Vagina (tissue), 2 donors: ENCODE measurements around the gene SATB1. TPM values are rescaled to one million over a fixed set of nuclear protein-coding genes. Genes with fewer than 3 reads are reported as not detected.

Experiments used
- DNase-seq, 2 donors: peaks; one replicate each; pipeline ENCODE4 v3.0.0-alpha.2; 2017; ENCODE audit errors: extremely low spot score in 2 of 2
- H3K27ac ChIP-seq: fragments of 200-600 bp; sonication (generic); one replicate; pipeline ENCODE4 v1.5.1; 2019
- H3K27me3 ChIP-seq: fragments of 200-600 bp; sonication (generic); one replicate; pipeline ENCODE4 v1.5.1; 2019
- H3K36me3 ChIP-seq, 2 donors: fragments of 200-600 bp; sonication (generic); one replicate each; pipeline ENCODE4 v1.5.1; 2017 to 2019
- H3K4me1 ChIP-seq: fragments of 200-600 bp; sonication (generic); one replicate; pipeline ENCODE4 v1.5.1; 2019
- H3K4me3 ChIP-seq, 2 donors: fragments of 200-600 bp; sonication (generic); 1 replicate in 1 of 2; 2 replicates in 1 of 2; pipeline ENCODE4 v1.5.1; 2016 to 2019
- H3K9me3 ChIP-seq: fragments of 200-600 bp; sonication (generic); one replicate; pipeline ENCODE4 v1.5.1; 2019
- CTCF ChIP-seq, 3 experiments: fragments of 450-650 bp in 2 of 3; fragments of 200-600 bp in 1 of 3; sonication (generic) in 1 of 3; IDR thresholded peaks; one replicate each; pipeline ENCODE4 v1.5.1; 2017 to 2019; ENCODE audit warnings: antibody characterized with exemption in 3 of 3, mild to moderate bottlenecking in 2 of 3, moderate library complexity in 2 of 3
- POLR2A ChIP-seq, 2 donors: fragments of 450-650 bp; IDR thresholded peaks; one replicate each; pipeline ENCODE4 v1.6.1; 2017; ENCODE audit warnings: antibody characterized with exemption in 2 of 2, mild to moderate bottlenecking in 2 of 2, moderate library complexity in 2 of 2
- POLR2AphosphoS5 ChIP-seq, 2 donors: sonication (generic); formaldehyde crosslinking; IDR thresholded peaks; one replicate each; pipeline ENCODE4 v1.9.0; 2017; ENCODE audit warnings: antibody characterized with exemption in 2 of 2, mild to moderate bottlenecking in 2 of 2, low read depth in 1 of 2; ENCODE audit not compliant: insufficient read depth in 1 of 2
- intact Hi-C: fragments of 100-400 bp; cut with DNase I; formaldehyde crosslinking; loops from one replicate; pipeline ENCODE4 v1.15.1; 2023
- total RNA-seq: library from RNA; depleted of rRNA; stranded (reverse); fragments of >200 nt; gene quantifications from one replicate; pipeline ENCODE4 v1.2.3, GENCODE V29; 2016

Gene SATB1
- total RNA-seq, 1 donor from 2014 or later, result 51.3 TPM

- Histone ChIP-seq H3K4me1 (peaks cover 15% of the 10 kb centered on the region), H3K27me3 (no peaks in the 10 kb centered on the region), H3K9me3 (no peaks in the 10 kb centered on the region), H3K27ac (no peak overlapping the region), H3K36me3 (no peaks in the 10 kb centered on the region), H3K4me3 (no peak overlapping the region)
- no peak for DNase-seq
- TF ChIP-seq POLR2AphosphoS5 (IDR thresholded peaks at IDR 0.05; ENCODE audit: insufficient read depth in 1 of 2, low read depth in 1 of 2) (no peak), POLR2A (IDR thresholded peaks at IDR 0.05) (no peak), CTCF (IDR thresholded peaks at IDR 0.05) (no peak)
- intact Hi-C loops, result no loop called here
These were observed 15.1 kb upstream of the SATB1 start for GRCh38 chr3:18440066-18440722.

GRCh38 chr3:18439281-18439680 is 14.1 kb upstream of the SATB1 start:
- intact Hi-C loops, result no loop called here
- H3K4me3 ChIP-seq, result no peak overlapping the region
- no peaks in the 10 kb centered on the region for H3K27me3 ChIP-seq

GRCh38 chr3:18438586-18438985 is 13.4 kb upstream of the SATB1 start:
- no peak for DNase-seq
- TF ChIP-seq POLR2AphosphoS5 (IDR thresholded peaks at IDR 0.05; ENCODE audit: insufficient read depth in 1 of 2, low read depth in 1 of 2) (no peak), CTCF (IDR thresholded peaks at IDR 0.05) (no peak), POLR2A (IDR thresholded peaks at IDR 0.05) (no peak)
- Histone ChIP-seq H3K27me3 (no peaks in the 10 kb centered on the region), H3K4me3 (no peak overlapping the region), H3K9me3 (no peaks in the 10 kb centered on the region), H3K27ac (no peak overlapping the region), H3K36me3 (no peaks in the 10 kb centered on the region), H3K4me1 (peaks cover 5% of the 10 kb centered on the region)
- intact Hi-C loops, result no loop called here

More at GRCh38 chr3:18439281-18439680, 14.1 kb upstream of the SATB1 start:
- peaks cover 12% of the 10 kb centered on the region for H3K4me1 ChIP-seq
- H3K9me3 ChIP-seq, result no peaks in the 10 kb centered on the region
- H3K27ac ChIP-seq, result no peak overlapping the region
- H3K36me3 ChIP-seq, result no peaks in the 10 kb centered on the region
- DNase-seq, result no peak
- no peak for TF ChIP-seq POLR2AphosphoS5 (IDR thresholded peaks at IDR 0.05; ENCODE audit: insufficient read depth in 1 of 2, low read depth in 1 of 2)
- TF ChIP-seq CTCF (IDR thresholded peaks at IDR 0.05), result no peak
- TF ChIP-seq POLR2A (IDR thresholded peaks at IDR 0.05), result no peak

GRCh38 chr3:18436213-18436612 is 11.1 kb upstream of the SATB1 start:
- TF ChIP-seq POLR2AphosphoS5 (IDR thresholded peaks at IDR 0.05; ENCODE audit: insufficient read depth in 1 of 2, low read depth in 1 of 2) (no peak), POLR2A (IDR thresholded peaks at IDR 0.05) (no peak), CTCF (IDR thresholded peaks at IDR 0.05) (no peak)
- H3K4me1 ChIP-seq, result no peaks in the 10 kb centered on the region
- H3K9me3 ChIP-seq, result no peaks in the 10 kb centered on the region
- H3K4me3 ChIP-seq, result no peak overlapping the region
- intact Hi-C loops, result no loop called here
- H3K36me3 ChIP-seq, result no peaks in the 10 kb centered on the region
- no peak for DNase-seq
- no peaks in the 10 kb centered on the region for H3K27me3 ChIP-seq
- no peak overlapping the region for H3K27ac ChIP-seq

GRCh38 chr3:18434711-18435110 is 9.6 kb upstream of the SATB1 start:
- intact Hi-C loops, result no loop called here
- no peaks in the 10 kb centered on the region for H3K27me3 ChIP-seq
- no peak for DNase-seq
- H3K4me1 ChIP-seq, result no peaks in the 10 kb centered on the region
- no peak for TF ChIP-seq POLR2AphosphoS5 (IDR thresholded peaks at IDR 0.05; ENCODE audit: insufficient read depth in 1 of 2, low read depth in 1 of 2)
- no peak for TF ChIP-seq POLR2A (IDR thresholded peaks at IDR 0.05)
- TF ChIP-seq CTCF (IDR thresholded peaks at IDR 0.05), result no peak
- H3K4me3 ChIP-seq, result no peak overlapping the region
- no peak overlapping the region for H3K27ac ChIP-seq
- H3K9me3 ChIP-seq, result no peaks in the 10 kb centered on the region
- H3K36me3 ChIP-seq, result no peaks in the 10 kb centered on the region
